Measurements from ENCODE around the gene SFSWAP. TPM values are rescaled to one million over a fixed set of nuclear protein-coding genes. Genes with fewer than 3 reads are reported as not detected.

Gene SFSWAP
- polyA plus RNA-seq, 1 experiment, result 12.5 TPM

- ChIA-PET CTCF (interaction anchor here (0.6 kb wide), 1 partner anchor 86 kb away, joined by 5 read pairs; no protein-coding TSS in a partner anchor), POLR2A (no interaction called here)
- Histone ChIP-seq H3K4me3 (ENCODE audit: low read depth, low read length) (no peak overlapping the region), H3K27ac (ENCODE audit: low read depth, low read length) (no peak overlapping the region), H3K27me3 (ENCODE audit: control insufficient read depth, insufficient read depth, low read length) (peaks cover 5% of the 10 kb centered on the region), H3K9me3 (ENCODE audit: control insufficient read depth, insufficient read depth, low read length) (peaks cover 7% of the 10 kb centered on the region)
- no peak for DNase-seq (ENCODE audit: low read depth, low spot score)
- TF ChIP-seq, protein P1, sequence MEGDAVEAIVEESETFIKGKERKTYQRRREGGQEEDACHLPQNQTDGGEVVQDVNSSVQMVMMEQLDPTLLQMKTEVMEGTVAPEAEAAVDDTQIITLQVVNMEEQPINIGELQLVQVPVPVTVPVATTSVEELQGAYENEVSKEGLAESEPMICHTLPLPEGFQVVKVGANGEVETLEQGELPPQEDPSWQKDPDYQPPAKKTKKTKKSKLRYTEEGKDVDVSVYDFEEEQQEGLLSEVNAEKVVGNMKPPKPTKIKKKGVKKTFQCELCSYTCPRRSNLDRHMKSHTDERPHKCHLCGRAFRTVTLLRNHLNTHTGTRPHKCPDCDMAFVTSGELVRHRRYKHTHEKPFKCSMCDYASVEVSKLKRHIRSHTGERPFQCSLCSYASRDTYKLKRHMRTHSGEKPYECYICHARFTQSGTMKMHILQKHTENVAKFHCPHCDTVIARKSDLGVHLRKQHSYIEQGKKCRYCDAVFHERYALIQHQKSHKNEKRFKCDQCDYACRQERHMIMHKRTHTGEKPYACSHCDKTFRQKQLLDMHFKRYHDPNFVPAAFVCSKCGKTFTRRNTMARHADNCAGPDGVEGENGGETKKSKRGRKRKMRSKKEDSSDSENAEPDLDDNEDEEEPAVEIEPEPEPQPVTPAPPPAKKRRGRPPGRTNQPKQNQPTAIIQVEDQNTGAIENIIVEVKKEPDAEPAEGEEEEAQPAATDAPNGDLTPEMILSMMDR (IDR thresholded peaks at IDR 0.05; ENCODE audit: low read depth, low read length), result no peak
Observed at GRCh38 chr12:131817241-131817640, 106.4 kb downstream of the SFSWAP start.

- no peaks in the 10 kb centered on the region; the same call in 1 of the 2 replicates for H3K9me3 ChIP-seq (ENCODE audit: control insufficient read depth, insufficient read depth, low read length)
- POLR2A ChIA-PET, result no interaction called here
- H3K27me3 ChIP-seq (ENCODE audit: control insufficient read depth, insufficient read depth, low read length), result peaks cover 5% of the 10 kb centered on the region
- no peak overlapping the region for H3K4me3 ChIP-seq (ENCODE audit: low read depth, low read length)
- no peak for DNase-seq (ENCODE audit: low read depth, low spot score)
- H3K27ac ChIP-seq (ENCODE audit: low read depth, low read length), result no peak overlapping the region
- TF ChIP-seq, protein P1 (IDR thresholded peaks at IDR 0.05; ENCODE audit: low read depth, low read length), result no peak
- CTCF ChIA-PET, result no interaction called here
Observed at GRCh38 chr12:131818821-131819585, 108.1 kb downstream of the SFSWAP start.

GRCh38 chr12:131824450-131824849, 113.6 kb downstream of the SFSWAP start:
- Histone ChIP-seq H3K4me3 (ENCODE audit: low read depth, low read length) (no peak overlapping the region), H3K27me3 (ENCODE audit: control insufficient read depth, insufficient read depth, low read length) (peaks cover 2% of the 10 kb centered on the region), H3K9me3 (ENCODE audit: control insufficient read depth, insufficient read depth, low read length) (no peaks in the 10 kb centered on the region; the same call in 1 of the 2 replicates), H3K27ac (ENCODE audit: low read depth, low read length) (no peak overlapping the region)
- DNase-seq (ENCODE audit: low read depth, low spot score), result no peak
- ChIA-PET CTCF (no interaction called here), POLR2A (no interaction called here)
- TF ChIP-seq, protein P1 (IDR thresholded peaks at IDR 0.05; ENCODE audit: low read depth, low read length), result no peak

DNA sequence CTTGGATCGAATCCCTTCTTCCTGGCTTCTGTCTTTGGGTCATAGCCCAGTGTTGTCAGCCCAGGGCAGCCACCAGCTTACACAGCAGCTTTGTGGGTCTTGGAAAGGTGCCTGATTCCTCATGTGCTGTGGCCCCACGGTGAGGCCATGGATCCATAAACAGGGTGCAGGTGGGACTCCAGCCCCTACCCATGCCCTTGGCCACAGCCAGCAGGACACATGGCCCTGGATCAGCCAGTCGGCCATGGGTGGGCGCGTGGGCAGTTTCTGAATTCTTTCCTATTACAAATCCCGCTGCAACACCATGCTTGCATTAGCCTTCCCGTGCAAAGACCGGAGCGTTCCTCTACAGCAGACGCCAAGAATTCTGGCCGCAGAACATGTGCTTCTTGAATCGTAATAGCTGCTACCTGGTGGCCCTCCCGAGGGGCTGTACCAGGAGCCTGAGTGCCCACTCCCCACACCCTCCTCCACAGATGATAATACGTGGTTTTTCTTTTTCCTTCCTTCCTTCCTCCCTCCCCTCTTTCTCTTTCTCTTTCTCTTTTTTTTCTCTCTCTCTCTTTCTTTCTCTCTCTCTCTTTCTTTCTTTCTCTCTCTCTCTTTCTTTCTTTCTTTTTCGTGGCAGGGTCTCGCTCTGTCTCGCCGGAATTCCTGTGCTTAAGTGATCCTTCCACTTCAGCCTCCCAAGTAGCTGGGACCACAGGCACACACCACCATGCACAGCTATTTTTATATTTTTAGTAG, 114.4 kb downstream of the SFSWAP start:
- TF ChIP-seq, protein P1 (IDR thresholded peaks at IDR 0.05; ENCODE audit: low read depth, low read length), result no peak
- Histone ChIP-seq H3K4me3 (ENCODE audit: low read depth, low read length) (peak overlapping the region; percentile 40), H3K9me3 (ENCODE audit: control insufficient read depth, insufficient read depth, low read length) (no peaks in the 10 kb centered on the region; the same call in 1 of the 2 replicates), H3K27me3 (ENCODE audit: control insufficient read depth, insufficient read depth, low read length) (peaks cover 2% of the 10 kb centered on the region), H3K27ac (ENCODE audit: low read depth, low read length) (no peak overlapping the region)
- DNase-seq (ENCODE audit: low read depth, low spot score), result no peak
- CTCF ChIA-PET, result interaction anchor here (0.6 kb wide), 2 partner anchors 158 to 719 kb away, joined by 3 read pairs; no protein-coding TSS in a partner anchor
- POLR2A ChIA-PET, result interaction anchor here (0.7 kb wide), 1 partner anchor 734 kb away, joined by 3 read pairs; no protein-coding TSS in a partner anchor
